Activated naive CD4-positive, alpha-beta T cell treated with anti-CD3 and anti-CD28 coated beads, Interleukin-2, amount 50 U/mL, for 16 hours (primary cell): Measurements from ENCODE around the gene SNCB.

ENCODE experiments used
- DNase-seq: peaks from one replicate; pipeline ENCODE4 v3.0.0-alpha.2; 2020

Gene SNCB

DNA sequence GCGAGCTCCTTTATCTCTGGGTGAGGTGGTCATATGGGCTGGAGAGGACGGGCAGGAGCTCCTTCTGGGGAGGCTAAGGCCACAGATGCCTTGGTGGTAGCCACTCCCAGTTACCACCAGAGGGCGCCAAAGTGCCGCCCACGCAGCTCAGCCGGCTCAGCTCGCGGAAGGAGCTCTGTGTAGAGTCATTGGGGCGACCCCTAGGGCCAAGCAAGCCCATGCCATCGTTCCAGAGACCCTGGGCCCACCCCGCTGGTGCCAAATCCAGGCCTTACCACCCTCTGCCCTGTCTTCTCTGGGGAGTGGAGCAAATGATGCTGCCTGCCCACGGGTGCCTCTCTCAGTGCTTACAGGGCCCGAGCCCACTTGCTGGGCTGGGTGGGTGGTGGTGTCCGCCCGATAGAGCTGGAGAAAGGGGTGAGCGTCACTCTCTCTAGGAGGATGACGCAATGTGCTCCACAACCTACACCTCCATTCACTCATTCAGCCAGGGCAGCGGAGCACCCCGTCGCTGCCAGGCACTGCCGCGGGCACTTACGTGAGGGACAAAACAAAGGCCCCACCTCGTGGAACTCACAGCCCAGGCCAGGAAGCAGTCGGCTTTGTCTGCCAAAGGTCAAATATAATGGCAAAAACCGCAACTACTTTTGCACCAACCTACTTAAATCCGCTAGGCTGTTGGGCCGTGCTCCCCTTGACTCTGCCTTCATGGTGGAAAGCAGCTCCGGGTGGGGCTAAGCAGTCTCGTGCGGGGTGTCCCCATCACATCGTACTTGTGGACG, 30.7 kb upstream of the SNCB start:
- DNase-seq: peak; percentile 81

- DNase-seq: no peak
Measured at GRCh38 chr5:176660530-176660859, 30.2 kb upstream of the SNCB start.

GRCh38 chr5:176659860-176660461, 29.6 kb upstream of the SNCB start:
- DNase-seq: no peak

DNA sequence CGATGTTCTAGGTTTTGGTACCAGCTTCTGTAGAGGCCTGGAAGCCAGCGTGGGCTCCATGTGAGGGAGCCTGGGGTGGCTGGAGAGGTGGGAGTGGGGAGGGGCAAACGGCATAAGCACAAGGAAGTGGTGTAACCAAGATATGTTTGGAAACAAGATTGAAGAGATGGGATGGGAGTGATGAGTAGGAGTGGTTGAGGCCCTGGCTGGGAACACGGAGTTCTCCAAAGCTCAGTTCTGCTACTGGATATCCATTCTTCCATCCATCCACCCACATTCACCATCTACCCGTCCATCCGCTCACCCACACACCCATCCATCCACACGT, 29.1 kb upstream of the SNCB start:
- DNase-seq: no peak

- no peak for DNase-seq
Measured at GRCh38 chr5:176658817-176659511, 28.6 kb upstream of the SNCB start.

- DNase-seq: peak; percentile 75
Measured at GRCh38 chr5:176658007-176658599, 27.8 kb upstream of the SNCB start.

GRCh38 chr5:176656467-176656990, 26.2 kb upstream of the SNCB start:
- DNase-seq: no peak

GRCh38 chr5:176654856-176655255, 24.5 kb upstream of the SNCB start:
- DNase-seq: no peak

GRCh38 chr5:176653401-176654385, 23.4 kb upstream of the SNCB start:
- DNase-seq: peak; percentile 85

- no peak for DNase-seq
Measured at GRCh38 chr5:176652136-176652535, 21.8 kb upstream of the SNCB start.

GRCh38 chr5:176651472-176651980, 21.2 kb upstream of the SNCB start:
- DNase-seq: no peak

DNA sequence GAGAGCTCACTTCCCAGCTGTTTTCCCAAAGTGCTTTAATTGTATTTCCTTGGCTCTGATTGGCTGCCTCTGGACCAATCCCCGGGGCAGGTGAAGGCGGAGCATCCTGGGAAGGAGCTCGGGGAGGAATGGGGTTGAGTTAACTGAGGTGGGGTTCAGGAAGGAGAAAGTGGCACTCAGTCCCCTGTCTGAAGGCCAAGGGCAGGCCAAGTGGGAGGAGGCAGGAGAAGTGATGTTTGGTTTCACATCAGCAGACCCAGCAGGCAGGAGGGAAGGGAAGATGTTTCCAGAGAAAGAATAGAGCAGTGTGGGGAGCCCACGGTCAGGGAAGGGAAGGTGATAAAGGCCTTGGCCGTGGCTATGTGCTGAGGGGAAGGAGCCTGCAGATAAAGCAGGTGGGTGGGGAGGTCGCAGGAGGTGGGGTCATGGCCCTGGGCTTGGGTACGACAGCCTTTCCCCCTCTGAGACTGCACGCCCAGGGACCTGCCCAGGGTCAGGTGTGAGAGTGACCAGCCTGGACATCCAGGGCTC, 20.1 kb upstream of the SNCB start:
- no peak for DNase-seq

GRCh38 chr5:176648474-176649194, 18.3 kb upstream of the SNCB start:
- peak; percentile 42 for DNase-seq

DNA sequence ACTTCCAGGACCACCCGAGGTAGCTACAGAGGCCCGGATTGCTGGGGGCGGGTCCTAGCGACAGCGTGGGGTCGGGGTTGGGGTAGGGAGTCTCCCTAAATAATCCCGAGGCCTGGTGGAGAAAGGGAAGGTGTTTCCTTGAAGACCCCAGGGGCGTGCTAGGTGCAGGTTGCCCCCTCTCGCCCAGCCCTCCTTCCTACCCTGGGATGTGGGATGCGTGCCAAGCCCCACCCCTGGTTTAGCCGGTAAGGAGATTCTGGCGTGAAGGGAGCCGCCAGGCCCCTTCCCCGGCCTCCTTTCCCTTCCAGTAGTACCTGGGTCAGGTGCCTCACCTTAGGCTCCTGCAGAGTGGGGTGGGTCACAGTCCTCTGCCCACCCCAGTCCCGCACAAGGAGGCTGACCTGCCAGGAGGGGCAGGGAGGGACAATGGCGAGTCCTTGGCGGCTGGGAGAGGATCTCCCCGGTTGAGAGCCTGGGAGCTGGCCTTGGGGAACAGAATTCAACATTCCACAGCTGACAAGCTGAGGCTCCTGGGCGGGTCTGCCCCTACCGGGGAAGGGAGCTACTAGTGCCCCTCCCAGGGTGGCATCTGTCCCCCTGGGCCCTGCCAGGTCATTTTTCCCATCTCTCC, 17.6 kb upstream of the SNCB start:
- no peak for DNase-seq

GRCh38 chr5:176647030-176647842, 16.9 kb upstream of the SNCB start, which contains the start of gene TSPAN17:
Gene TSPAN17, plus strand, starts transcription at chr5:176647484. Its CDS starts 132 bp downstream, at chr5:176647616.
- peak; percentile 98 for DNase-seq

DNA sequence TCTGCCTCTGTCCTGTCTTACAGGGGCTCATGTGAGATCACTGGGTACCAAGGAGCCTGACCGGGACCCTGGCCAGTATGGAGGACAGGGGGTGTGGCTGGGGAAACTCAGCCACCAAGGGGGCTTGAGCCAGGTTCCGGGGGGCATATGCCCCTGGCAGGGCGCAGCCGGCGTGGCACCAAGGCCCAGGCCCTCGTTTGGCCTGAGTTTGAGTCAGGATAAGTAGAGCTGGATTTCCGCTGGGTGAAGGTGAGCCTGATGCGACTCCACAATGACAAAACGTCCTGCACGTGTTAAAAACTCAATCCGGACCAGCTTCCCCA, 16.3 kb upstream of the SNCB start:
- DNase-seq: no peak

DNA sequence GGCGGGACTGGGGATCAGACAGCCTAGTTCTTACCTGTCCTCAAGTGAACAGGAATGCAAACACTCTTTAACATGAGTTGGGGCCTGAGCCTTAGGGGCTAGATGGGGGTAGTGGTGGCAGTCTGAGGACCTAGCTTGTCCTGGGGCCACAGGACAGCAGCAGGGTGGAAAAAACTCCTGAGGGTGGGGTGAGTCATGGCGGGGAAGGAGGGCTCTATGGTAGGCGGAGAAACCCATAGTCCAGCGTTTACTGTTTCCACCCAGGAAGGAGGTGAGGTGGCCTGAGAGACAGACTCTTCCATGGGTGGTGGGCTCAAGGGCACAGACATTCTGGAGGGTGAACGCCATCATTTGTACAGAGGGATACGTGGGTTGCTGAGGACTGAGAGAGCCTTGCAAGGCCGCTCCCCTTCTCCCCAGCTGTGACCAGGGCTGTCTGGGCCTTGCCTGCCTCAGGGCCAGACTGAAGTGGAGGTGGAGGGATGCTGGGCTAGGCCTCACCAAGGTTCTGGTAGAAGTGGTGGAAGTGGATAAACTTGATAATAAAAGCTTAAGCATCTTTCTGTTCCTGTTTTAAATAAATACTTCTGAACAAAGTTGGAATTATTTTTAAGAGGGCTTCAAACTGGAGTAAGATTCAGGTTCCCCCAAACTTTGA, 15.8 kb upstream of the SNCB start:
- DNase-seq: no peak

- DNase-seq: no peak
Measured at GRCh38 chr5:176644878-176645670, 14.7 kb upstream of the SNCB start.
